ENCODE measurements around the gene MAGEB16. TPM values are rescaled to one million over a fixed set of nuclear protein-coding genes. Genes with fewer than 3 reads are reported as not detected.

Gene MAGEB16
- total RNA-seq, 1 donor from 2014 or later, result not detected

GRCh38 chrX:35800474-35800873, 2.3 kb downstream of the MAGEB16 start:
- no peak for ATAC-seq
- Histone ChIP-seq H3K27ac (no peak overlapping the region), H3K9me3 (no peaks in the 10 kb centered on the region), H3K27me3 (ENCODE audit: low read depth) (no peaks in the 10 kb centered on the region), H3K36me3 (no peaks in the 10 kb centered on the region), H3K4me1 (no peaks in the 10 kb centered on the region), H3K4me3 (no peak overlapping the region)
- TF ChIP-seq, protein P1, sequence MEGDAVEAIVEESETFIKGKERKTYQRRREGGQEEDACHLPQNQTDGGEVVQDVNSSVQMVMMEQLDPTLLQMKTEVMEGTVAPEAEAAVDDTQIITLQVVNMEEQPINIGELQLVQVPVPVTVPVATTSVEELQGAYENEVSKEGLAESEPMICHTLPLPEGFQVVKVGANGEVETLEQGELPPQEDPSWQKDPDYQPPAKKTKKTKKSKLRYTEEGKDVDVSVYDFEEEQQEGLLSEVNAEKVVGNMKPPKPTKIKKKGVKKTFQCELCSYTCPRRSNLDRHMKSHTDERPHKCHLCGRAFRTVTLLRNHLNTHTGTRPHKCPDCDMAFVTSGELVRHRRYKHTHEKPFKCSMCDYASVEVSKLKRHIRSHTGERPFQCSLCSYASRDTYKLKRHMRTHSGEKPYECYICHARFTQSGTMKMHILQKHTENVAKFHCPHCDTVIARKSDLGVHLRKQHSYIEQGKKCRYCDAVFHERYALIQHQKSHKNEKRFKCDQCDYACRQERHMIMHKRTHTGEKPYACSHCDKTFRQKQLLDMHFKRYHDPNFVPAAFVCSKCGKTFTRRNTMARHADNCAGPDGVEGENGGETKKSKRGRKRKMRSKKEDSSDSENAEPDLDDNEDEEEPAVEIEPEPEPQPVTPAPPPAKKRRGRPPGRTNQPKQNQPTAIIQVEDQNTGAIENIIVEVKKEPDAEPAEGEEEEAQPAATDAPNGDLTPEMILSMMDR (IDR thresholded peaks at IDR 0.05), result no peak
- intact Hi-C loops (cut with DNase I), result no loop called here
- DNase-seq, result no peak

DNA sequence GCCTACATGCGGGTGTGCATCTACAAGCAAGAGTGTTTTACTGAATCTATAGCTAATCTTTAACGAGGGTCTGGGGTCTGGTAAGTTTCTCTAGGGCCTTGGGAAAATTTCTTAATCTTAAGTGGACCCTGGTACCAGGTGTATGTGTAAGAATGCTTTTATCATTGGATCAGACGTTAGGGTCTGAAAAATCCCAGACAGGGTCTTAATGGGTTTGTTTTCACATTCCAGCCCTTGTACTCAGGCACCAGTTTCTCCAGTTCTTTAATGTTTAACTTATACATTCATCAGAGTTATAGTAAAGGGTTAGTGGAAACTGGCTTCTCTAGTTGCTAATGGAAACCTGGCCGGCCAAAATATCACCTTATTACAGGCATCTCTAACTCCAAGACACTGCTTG, 11.6 kb downstream of the MAGEB16 start:
- DNase-seq (no peak), ATAC-seq (no peak)
- TF ChIP-seq, protein P1 (IDR thresholded peaks at IDR 0.05), result no peak
- Histone ChIP-seq H3K4me3 (no peak overlapping the region), H3K9me3 (no peaks in the 10 kb centered on the region), H3K27ac (no peak overlapping the region), H3K36me3 (no peaks in the 10 kb centered on the region), H3K27me3 (ENCODE audit: low read depth) (no peaks in the 10 kb centered on the region), H3K4me1 (no peaks in the 10 kb centered on the region)
- intact Hi-C loops (cut with DNase I), result no loop called here

- no peaks in the 10 kb centered on the region for H3K36me3 ChIP-seq
- no peaks in the 10 kb centered on the region for H3K27me3 ChIP-seq (ENCODE audit: low read depth)
- intact Hi-C loops (cut with DNase I), result no loop called here
- TF ChIP-seq, protein P1 (IDR thresholded peaks at IDR 0.05), result no peak
- DNase-seq (no peak), ATAC-seq (no peak)
- no peak overlapping the region for H3K4me3 ChIP-seq
- H3K27ac ChIP-seq, result no peak overlapping the region
- H3K4me1 ChIP-seq, result no peaks in the 10 kb centered on the region
- H3K9me3 ChIP-seq, result no peaks in the 10 kb centered on the region
Observed at GRCh38 chrX:35819241-35819640, 21.1 kb downstream of the MAGEB16 start.

DNA sequence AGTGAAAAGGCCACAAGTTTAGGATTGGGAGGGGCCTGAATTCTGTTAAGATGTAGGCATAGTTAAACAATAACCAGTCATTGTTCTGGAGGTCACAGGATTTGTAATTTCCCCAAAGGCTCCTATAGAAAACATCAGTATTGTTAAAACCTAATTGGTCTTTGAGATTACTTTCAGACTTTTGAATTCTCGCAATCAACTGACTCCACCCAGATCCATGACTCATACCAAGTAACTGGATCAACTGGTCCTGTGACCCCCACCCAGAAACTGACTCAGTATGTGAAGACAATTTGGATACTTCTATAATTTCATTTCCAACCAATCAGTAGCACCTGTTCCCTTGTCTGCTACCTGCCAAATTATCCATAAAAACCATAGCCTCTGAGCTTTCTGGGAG, 28.4 kb downstream of the MAGEB16 start:
- Histone ChIP-seq H3K27me3 (ENCODE audit: low read depth) (no peaks in the 10 kb centered on the region), H3K36me3 (no peaks in the 10 kb centered on the region), H3K4me1 (no peaks in the 10 kb centered on the region), H3K9me3 (no peaks in the 10 kb centered on the region), H3K4me3 (no peak overlapping the region), H3K27ac (no peak overlapping the region)
- TF ChIP-seq, protein P1 (IDR thresholded peaks at IDR 0.05), result no peak
- DNase-seq (no peak), ATAC-seq (no peak)
- intact Hi-C loops (cut with DNase I), result no loop called here

DNA sequence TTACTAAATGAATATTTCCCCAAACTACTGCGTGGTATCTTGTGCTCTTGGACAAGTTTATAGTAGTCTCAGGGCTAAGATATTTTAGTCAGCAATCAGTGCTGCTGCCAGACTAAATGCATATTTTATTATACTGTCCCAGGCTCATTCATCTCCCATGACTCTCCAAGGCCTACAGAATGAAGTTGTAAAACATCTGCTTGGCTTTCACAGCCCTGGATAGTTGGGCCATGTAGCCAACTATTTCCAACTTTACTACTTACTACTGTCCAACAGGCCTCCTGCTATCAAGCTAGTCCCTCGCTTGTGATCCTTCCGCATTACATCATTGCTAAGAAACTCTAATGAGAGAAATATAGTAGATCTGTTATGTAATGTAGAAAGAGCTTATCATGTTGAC, 31.4 kb downstream of the MAGEB16 start:
- no peak for DNase-seq
- H3K36me3 ChIP-seq, result no peaks in the 10 kb centered on the region
- no peak overlapping the region for H3K4me3 ChIP-seq
- no peak for ATAC-seq
- H3K4me1 ChIP-seq, result no peaks in the 10 kb centered on the region
- intact Hi-C loops (cut with DNase I), result no loop called here
- no peaks in the 10 kb centered on the region for H3K27me3 ChIP-seq (ENCODE audit: low read depth)
- TF ChIP-seq, protein P1 (IDR thresholded peaks at IDR 0.05), result no peak
- no peak overlapping the region for H3K27ac ChIP-seq
- no peaks in the 10 kb centered on the region for H3K9me3 ChIP-seq

- intact Hi-C loops (cut with DNase I), result no loop called here
- no peak overlapping the region for H3K4me3 ChIP-seq
- H3K27ac ChIP-seq, result no peak overlapping the region
- no peaks in the 10 kb centered on the region for H3K4me1 ChIP-seq
- no peaks in the 10 kb centered on the region for H3K9me3 ChIP-seq
- ATAC-seq (no peak), DNase-seq (no peak)
- H3K36me3 ChIP-seq, result no peaks in the 10 kb centered on the region
- no peaks in the 10 kb centered on the region for H3K27me3 ChIP-seq (ENCODE audit: low read depth)
- TF ChIP-seq, protein P1 (IDR thresholded peaks at IDR 0.05), result no peak
Observed at GRCh38 chrX:35841872-35842271, 43.7 kb downstream of the MAGEB16 start.

Measured in lower lobe of right lung (tissue), 2 donors.